K562 (cell line): ENCODE results near the gene DAW1. TPM values are rescaled to one million over a fixed set of nuclear protein-coding genes. Genes with fewer than 3 reads are reported as not detected.

Experiments
- ATAC-seq: fragments of 200-7000 bp; cut with Tn5 transposase; 3 replicates; pipeline ENCODE4 v1.9.1; 2020; ENCODE audit warnings: moderate library complexity
- BruUV-seq: library from RNA; stranded (reverse); fragments of 400-500 nt; replicated peaks from 2 replicates; lab custom pipeline; 2021; lab: Mats Ljungman, UMichigan
- CTCF ChIA-PET: fragments of 300-600 bp; formaldehyde crosslinking; extraction: SDS; loops from one replicate; lab custom pipeline; 2021; ENCODE audit warnings: low intra/inter-chr PET ratio; lab: Yijun Ruan, JAX
- POLR2A ChIA-PET: fragments of 300-600, 350-650 bp; sonication (Branson Sonifier 250); formaldehyde crosslinking; extraction: SDS; loops from one replicate; lab custom pipeline; 2021; ENCODE audit warnings: antibody characterized with exemption, inconsistent platforms; lab: Yijun Ruan, JAX
- DNase-seq, 4 experiments: peaks; one replicate each; pipeline versions ENCODE4 v3.0.0 to v3.0.0-alpha.2; 2011 to 2018; ENCODE audit warnings: low spot score in 3 of 4, mixed read lengths in 3 of 4; ENCODE audit errors: extremely low read depth in 1 of 4
- FAIRE-seq: peaks from 2 replicates; lab custom pipeline; 2011; peaks lifted over from hg19 to GRCh38; lab: Jason Lieb, UNC
- H2AFZ ChIP-seq: 2 replicates; pipeline ENCODE4 v1.6.0; 2011; ENCODE audit warnings: low read depth, low read length, control low read depth, inconsistent platforms
- H3K27ac ChIP-seq: fragments of 200-600 bp; 3 replicates; pipeline ENCODE4 v1.8.0; 2011; ENCODE audit warnings: low read depth, mild to moderate bottlenecking, control low read depth, inconsistent platforms, low read length, moderate library complexity, mixed read lengths; ENCODE audit errors: extremely low read depth
- H3K27me3 ChIP-seq, 2 experiments: fragments of 300-600 bp in 1 of 2; 2 replicates in 1 of 2; 3 replicates in 1 of 2; pipeline versions ENCODE4 v1.6.0 to v1.8.0; 2011; ENCODE audit warnings: inconsistent platforms in 2 of 2, low read length in 2 of 2, mild to moderate bottlenecking in 1 of 2, mixed read lengths in 1 of 2, moderate library complexity in 1 of 2; ENCODE audit not compliant: control insufficient read depth in 2 of 2, insufficient read depth in 2 of 2
- H3K36me3 ChIP-seq: fragments of 300-600 bp; 3 replicates; pipeline ENCODE4 v1.8.0; 2011; ENCODE audit warnings: mild to moderate bottlenecking, low read length, inconsistent platforms; ENCODE audit not compliant: control insufficient read depth, insufficient read depth
- H3K4me1 ChIP-seq, 2 experiments: fragments of 200-600 bp in 1 of 2; replicated peaks in 1 of 2; 2 replicates in 1 of 2; 3 replicates in 1 of 2; pipeline versions ENCODE4 v1.5.1 to v1.8.0; 2011; ENCODE audit warnings: inconsistent platforms in 2 of 2, low read length in 2 of 2, mild to moderate bottlenecking in 1 of 2, mixed read lengths in 1 of 2, moderate library complexity in 1 of 2; ENCODE audit not compliant: control insufficient read depth in 2 of 2, insufficient read depth in 2 of 2
- H3K4me2 ChIP-seq: 2 replicates; pipeline ENCODE4 v1.6.1; 2011; ENCODE audit warnings: low read length, control low read depth, inconsistent platforms, mixed read lengths; ENCODE audit not compliant: insufficient read depth
- H3K4me3 ChIP-seq: fragments of 200-600 bp; sonication (generic), shearing (Covaris generic); 2 replicates; pipeline ENCODE4 v1.5.1; 2016; ENCODE audit warnings: control low read depth, inconsistent platforms
- H3K79me2 ChIP-seq: fragments of 200-600 bp; 3 replicates; pipeline ENCODE4 v1.8.0; 2011; ENCODE audit warnings: low read length, inconsistent platforms; ENCODE audit not compliant: control insufficient read depth, insufficient read depth
- H3K9ac ChIP-seq, 2 experiments: 2 replicates each; pipeline versions ENCODE4 v1.6.0 to v1.6.1; 2011; ENCODE audit warnings: low read depth in 2 of 2, low read length in 2 of 2, control low read depth in 1 of 2, inconsistent platforms in 1 of 2, mild to moderate bottlenecking in 1 of 2, mixed read lengths in 1 of 2; ENCODE audit not compliant: insufficient read depth in 1 of 2
- H3K9me1 ChIP-seq: one replicate; pipeline ENCODE4 v1.6.0; 2011; ENCODE audit warnings: inconsistent platforms, mild to moderate bottlenecking, low read length, moderate library complexity; ENCODE audit not compliant: control insufficient read depth, insufficient read depth
- H3K9me3 ChIP-seq: replicated peaks from 2 replicates; pipeline ENCODE4 v1.5.1; 2011; ENCODE audit warnings: low read depth, low read length, inconsistent platforms; ENCODE audit not compliant: control insufficient read depth, insufficient read depth
- H4K20me1 ChIP-seq: replicated peaks from 2 replicates; pipeline ENCODE4 v1.6.1; 2011; ENCODE audit warnings: low read length, inconsistent platforms, mixed read lengths; ENCODE audit not compliant: control insufficient read depth, insufficient read depth
- DLX4 ChIP-seq: fragments of 250-450 bp; sonication (Bioruptor Pico); IDR thresholded peaks from 2 replicates; pipeline ENCODE4 v1.6.1; 2021; ENCODE audit warnings: mild to moderate bottlenecking
- GABPB1 ChIP-seq: sonication (generic); formaldehyde crosslinking; IDR thresholded peaks from 2 replicates; pipeline ENCODE4 v1.8.0; 2022; ENCODE audit warnings: mild to moderate bottlenecking, missing genetic modification reagents
- HCFC1 ChIP-seq: IDR thresholded peaks from 2 replicates; pipeline ENCODE4 v1.6.1; 2012; ENCODE audit warnings: low read depth, low read length, improper control_type of control experiment
- HDAC8 ChIP-seq: fragments of 450-650 bp; IDR thresholded peaks from 2 replicates; pipeline ENCODE4 v1.6.1; 2016; ENCODE audit warnings: mild to moderate bottlenecking, missing genetic modification characterization, moderate library complexity, missing compliant biosample characterization
- HDGF ChIP-seq: fragments of 450-650 bp; IDR thresholded peaks from 2 replicates; pipeline ENCODE4 v1.6.1; 2016
- PTRF ChIP-seq: fragments of 450-650 bp; IDR thresholded peaks from 2 replicates; pipeline ENCODE4 v1.6.1; 2016; ENCODE audit warnings: mild to moderate bottlenecking, missing genetic modification characterization, missing compliant biosample characterization
- RAD51 ChIP-seq: fragments of 450-650 bp; IDR thresholded peaks from 2 replicates; pipeline ENCODE4 v1.7.1; 2016; ENCODE audit warnings: low read depth, mild to moderate bottlenecking, borderline replicate concordance
- TFAM ChIP-seq: fragments of 250-450 bp; sonication (Bioruptor Pico); conservative IDR thresholded peaks from 2 replicates; pipeline ENCODE4 v1.5.0; 2021; ENCODE audit warnings: mild to moderate bottlenecking, moderate library complexity
- XRCC4 ChIP-seq: IDR thresholded peaks from one replicate; pipeline ENCODE4 v1.6.1; 2011; ENCODE audit not compliant: insufficient read depth, insufficient read length; ENCODE audit errors: extremely low read depth
- WGBS: fragments of 100-300 bp; shearing (Covaris generic); methylation state at CpG from one replicate; pipeline ENCODE4 v1.1.6; 2016; ENCODE audit warnings: low coverage, mixed read lengths; ENCODE audit not compliant: insufficient coverage; ENCODE audit errors: missing lambda C conversion rate; 5-methylcytosine and 5-hydroxymethylcytosine counted together
- in situ Hi-C: fragments of 300-500 bp; cut with MboI; formaldehyde crosslinking; loops from 4 replicates; pipeline ENCODE4 v1.15.0; 2018; ENCODE audit warnings: inconsistent platforms, mixed read lengths
- intact Hi-C: fragments of 100-400 bp; cut with micrococcal nuclease; formaldehyde crosslinking; loops from 2 replicates; pipeline ENCODE4 v1.14.2; 2022
- polyA plus RNA-seq, 8 experiments: library from polyadenylated mRNA; depleted of rRNA in 4 of 8; stranded (reverse) in 5 of 8; unstranded in 3 of 8; fragments of >200 nt; fragmentation: Nextera tagmentation in 2 of 8; fragmentation: Illumina TruSeq in 1 of 8; extraction: Ambion mirVana in 2 of 8; extraction: Trizol in 1 of 8; gene quantifications; 2 replicates each; pipeline versions ENCODE4 v1.2.1 to v1.2.3, GENCODE V29; 2011 to 2014; ENCODE audit warnings: inconsistent platforms in 1 of 8, missing spikeins in 1 of 8
- total RNA-seq, 7 experiments: library from RNA; depleted of rRNA in 6 of 7; stranded (reverse); fragments of >200 nt in 6 of 7; fragmentation: Illumina TruSeq in 2 of 7; extraction: Trizol in 2 of 7; gene quantifications; 2 replicates each; pipeline versions ENCODE4 v1.2.1 to v1.2.3, GENCODE V29; 2011 to 2021; ENCODE audit warnings: low replicate concordance in 1 of 7

The DAW1 gene
- total and polyA plus RNA-seq, 9 of the 15 experiments (the other 6 are each of a cell fraction or from before 2014, with no cell fraction given) = not detected

DNA sequence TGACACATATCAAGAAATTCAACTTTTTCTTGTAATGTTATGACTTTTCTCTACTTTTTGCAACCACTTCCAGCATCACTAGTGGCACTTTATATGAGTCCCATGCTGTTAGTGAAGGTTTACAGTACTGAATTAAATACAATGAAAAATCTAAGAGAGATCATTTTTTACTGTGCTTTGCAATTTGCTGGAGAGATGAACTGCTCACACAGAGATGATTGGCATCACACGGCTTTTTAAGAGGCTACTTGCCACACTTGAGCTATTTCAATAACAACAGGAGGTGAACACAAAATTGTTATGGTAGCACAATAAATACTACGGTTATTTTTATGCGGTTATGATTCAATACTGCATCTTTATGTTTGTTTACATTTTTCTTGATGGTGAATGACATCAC is 88.9 kb downstream of the DAW1 start:
- Histone ChIP-seq H3K9me1 (no peaks in the 10 kb centered on the region), H3K27me3 (no peaks in the 10 kb centered on the region), H3K36me3 (no peaks in the 10 kb centered on the region), H3K4me1 (no peaks in the 10 kb centered on the region), H3K9ac (no peak overlapping the region), H3K79me2 (no peaks in the 10 kb centered on the region), H3K27ac (no peak overlapping the region), H3K4me2 (no peak overlapping the region), H4K20me1 (no peaks in the 10 kb centered on the region), H3K9me3 (no peaks in the 10 kb centered on the region), H3K4me3 (no peak overlapping the region), H2AFZ (no peak overlapping the region)
- BruUV-seq = no TSS peak
- ChIA-PET CTCF (no interaction called here), POLR2A (no interaction called here)
- no peak for ATAC-seq
- no peak for FAIRE-seq
- intact Hi-C loops = no loop called here
- 2% methylated on average over 3 of the region's 3 CpGs for WGBS
- no peak for TF ChIP-seq RAD51
- no peak for TF ChIP-seq XRCC4
- no peak for TF ChIP-seq GABPB1
- no peak for TF ChIP-seq HCFC1
- TF ChIP-seq HDGF = no peak
- TF ChIP-seq TFAM (CRISPR knock-in tag) = no peak
- in situ Hi-C loops = no loop called here
- no peak for DNase-seq

GRCh38 chr2:227971619-227972230 is 100.3 kb downstream of the DAW1 start:
- Histone ChIP-seq H3K27me3 (no peaks in the 10 kb centered on the region), H3K9me3 (no peaks in the 10 kb centered on the region), H3K4me3 (no peak overlapping the region), H3K79me2 (no peaks in the 10 kb centered on the region), H3K27ac (no peak overlapping the region), H3K4me2 (no peak overlapping the region), H2AFZ (no peak overlapping the region), H3K9me1 (no peaks in the 10 kb centered on the region), H3K4me1 (no peaks in the 10 kb centered on the region), H3K9ac (no peak overlapping the region), H4K20me1 (no peaks in the 10 kb centered on the region), H3K36me3 (no peaks in the 10 kb centered on the region)
- intact Hi-C loops = no loop called here
- TF ChIP-seq PTRF (tag) (no peak), DLX4 (CRISPR knock-in tag) (no peak), HDAC8 (tag) (no peak)
- CTCF ChIA-PET = no interaction called here
- no TSS peak for BruUV-seq
- DNase-seq (no peak), FAIRE-seq (no peak), ATAC-seq (no peak)
- in situ Hi-C loops = no loop called here
- WGBS = 0% methylated on average over 5 of the region's 7 CpGs
- POLR2A ChIA-PET = no interaction called here
